Measurements from ENCODE around the gene MFAP4.

DNA sequence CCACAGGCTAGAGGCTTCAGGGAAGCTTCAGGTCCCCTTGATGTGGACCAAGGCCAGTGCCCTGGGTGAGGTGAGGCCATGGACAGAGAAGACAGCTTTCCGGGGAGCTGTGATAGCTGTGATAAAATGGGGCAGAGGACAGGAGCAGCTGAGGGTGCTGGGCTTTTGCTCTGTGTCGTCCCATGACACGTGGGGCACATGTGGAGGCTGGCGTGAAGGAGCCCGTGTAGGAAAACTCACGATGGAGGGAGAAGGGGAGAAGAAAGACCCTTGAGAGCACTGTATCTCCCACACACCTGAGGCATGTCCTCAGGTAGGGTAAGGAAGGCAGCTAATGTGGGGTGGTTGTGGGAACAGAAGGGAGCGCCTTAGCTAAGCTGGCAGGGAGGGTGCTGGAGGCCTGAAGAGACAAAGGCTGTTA lies 45.8 kb downstream of the MFAP4 start:
- TF ChIP-seq, protein P1, sequence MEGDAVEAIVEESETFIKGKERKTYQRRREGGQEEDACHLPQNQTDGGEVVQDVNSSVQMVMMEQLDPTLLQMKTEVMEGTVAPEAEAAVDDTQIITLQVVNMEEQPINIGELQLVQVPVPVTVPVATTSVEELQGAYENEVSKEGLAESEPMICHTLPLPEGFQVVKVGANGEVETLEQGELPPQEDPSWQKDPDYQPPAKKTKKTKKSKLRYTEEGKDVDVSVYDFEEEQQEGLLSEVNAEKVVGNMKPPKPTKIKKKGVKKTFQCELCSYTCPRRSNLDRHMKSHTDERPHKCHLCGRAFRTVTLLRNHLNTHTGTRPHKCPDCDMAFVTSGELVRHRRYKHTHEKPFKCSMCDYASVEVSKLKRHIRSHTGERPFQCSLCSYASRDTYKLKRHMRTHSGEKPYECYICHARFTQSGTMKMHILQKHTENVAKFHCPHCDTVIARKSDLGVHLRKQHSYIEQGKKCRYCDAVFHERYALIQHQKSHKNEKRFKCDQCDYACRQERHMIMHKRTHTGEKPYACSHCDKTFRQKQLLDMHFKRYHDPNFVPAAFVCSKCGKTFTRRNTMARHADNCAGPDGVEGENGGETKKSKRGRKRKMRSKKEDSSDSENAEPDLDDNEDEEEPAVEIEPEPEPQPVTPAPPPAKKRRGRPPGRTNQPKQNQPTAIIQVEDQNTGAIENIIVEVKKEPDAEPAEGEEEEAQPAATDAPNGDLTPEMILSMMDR (IDR thresholded peaks at IDR 0.05): no peak
- TF ChIP-seq EP300 (IDR thresholded peaks at IDR 0.05): no peak
